HUES48 (cell line): ENCODE data around the gene HSD11B2.

Experiments used
- H3K27ac ChIP-seq: one replicate; pipeline ENCODE4 v1.7.0; 2013; ENCODE audit warnings: low read depth, low read length, inconsistent platforms
- H3K27me3 ChIP-seq: 2 replicates; pipeline ENCODE4 v1.6.1; 2013; ENCODE audit warnings: mild to moderate bottlenecking, low read length; ENCODE audit not compliant: control insufficient read depth, insufficient read depth
- H3K36me3 ChIP-seq: 2 replicates; pipeline ENCODE4 v1.6.1; 2013; ENCODE audit warnings: low read length; ENCODE audit not compliant: control insufficient read depth, insufficient read depth
- H3K4me1 ChIP-seq: 2 replicates; pipeline ENCODE4 v1.6.1; 2013; ENCODE audit warnings: mild to moderate bottlenecking, low read length; ENCODE audit not compliant: control insufficient read depth, insufficient read depth
- H3K4me3 ChIP-seq: 2 replicates; pipeline ENCODE4 v1.5.1; 2013; ENCODE audit warnings: mild to moderate bottlenecking, low read depth, low read length
- H3K9ac ChIP-seq: 2 replicates; pipeline ENCODE4 v1.6.1; 2013; ENCODE audit warnings: mild to moderate bottlenecking, low read depth, low read length, moderate library complexity
- H3K9me3 ChIP-seq: 2 replicates; pipeline ENCODE4 v1.6.1; 2013; ENCODE audit warnings: low read length; ENCODE audit not compliant: control insufficient read depth, insufficient read depth

The HSD11B2 gene

GRCh38 chr16:67448580-67448979 is 17.7 kb downstream of the HSD11B2 start:
- Histone ChIP-seq H3K27me3 (no peaks in the 10 kb centered on the region), H3K9ac (no peak overlapping the region), H3K4me3 (no peak overlapping the region), H3K9me3 (no peaks in the 10 kb centered on the region), H3K4me1 (no peaks in the 10 kb centered on the region; the same call in 1 of the 2 replicates), H3K36me3 (peaks cover 9% of the 10 kb centered on the region; the same call in 1 of the 2 replicates), H3K27ac (no peak overlapping the region)

GRCh38 chr16:67449336-67449735 is 18.4 kb downstream of the HSD11B2 start:
- peaks cover 9% of the 10 kb centered on the region; the same call in 1 of the 2 replicates for H3K36me3 ChIP-seq

GRCh38 chr16:67449739-67450138 is 18.8 kb downstream of the HSD11B2 start:
- Histone ChIP-seq H3K9me3 (no peaks in the 10 kb centered on the region), H3K36me3 (peaks cover 9% of the 10 kb centered on the region; the same call in 1 of the 2 replicates), H3K4me1 (no peaks in the 10 kb centered on the region), H3K4me3 (no peak overlapping the region), H3K27ac (no peak overlapping the region), H3K27me3 (no peaks in the 10 kb centered on the region), H3K9ac (no peak overlapping the region)

More at GRCh38 chr16:67449336-67449735, 18.4 kb downstream of the HSD11B2 start:
- H3K9ac ChIP-seq: no peak overlapping the region
- no peaks in the 10 kb centered on the region; the same call in 1 of the 2 replicates for H3K4me1 ChIP-seq
- no peak overlapping the region for H3K27ac ChIP-seq
- no peaks in the 10 kb centered on the region for H3K9me3 ChIP-seq
- H3K4me3 ChIP-seq: no peak overlapping the region
- no peaks in the 10 kb centered on the region for H3K27me3 ChIP-seq

- H3K4me1 ChIP-seq: no peaks in the 10 kb centered on the region
These were observed 20.3 kb downstream of the HSD11B2 start for GRCh38 chr16:67451061-67451703.

GRCh38 chr16:67451704-67452435 is 20.9 kb downstream of the HSD11B2 start:
- Histone ChIP-seq H3K9me3 (no peaks in the 10 kb centered on the region), H3K4me1 (no peaks in the 10 kb centered on the region), H3K9ac (no peak overlapping the region), H3K27ac (no peak overlapping the region), H3K4me3 (no peak overlapping the region), H3K36me3 (peaks cover 9% of the 10 kb centered on the region; the same call in 1 of the 2 replicates), H3K27me3 (no peaks in the 10 kb centered on the region)

More at GRCh38 chr16:67451061-67451703, 20.3 kb downstream of the HSD11B2 start:
- Histone ChIP-seq H3K9me3 (no peaks in the 10 kb centered on the region), H3K27ac (no peak overlapping the region), H3K4me3 (no peak overlapping the region), H3K36me3 (peaks cover 9% of the 10 kb centered on the region; the same call in 1 of the 2 replicates), H3K27me3 (no peaks in the 10 kb centered on the region), H3K9ac (no peak overlapping the region)

- Histone ChIP-seq H3K4me1 (no peaks in the 10 kb centered on the region), H3K27me3 (no peaks in the 10 kb centered on the region), H3K9me3 (no peaks in the 10 kb centered on the region), H3K9ac (no peak overlapping the region), H3K36me3 (peaks cover 9% of the 10 kb centered on the region; the same call in 1 of the 2 replicates), H3K4me3 (no peak overlapping the region), H3K27ac (no peak overlapping the region)
These were observed 23.2 kb downstream of the HSD11B2 start for GRCh38 chr16:67454104-67454503.

GRCh38 chr16:67454852-67455251 is 23.9 kb downstream of the HSD11B2 start:
- Histone ChIP-seq H3K27ac (no peak overlapping the region), H3K27me3 (no peaks in the 10 kb centered on the region), H3K4me3 (no peak overlapping the region), H3K36me3 (peaks cover 9% of the 10 kb centered on the region; the same call in 1 of the 2 replicates), H3K4me1 (no peaks in the 10 kb centered on the region), H3K9me3 (no peaks in the 10 kb centered on the region), H3K9ac (no peak overlapping the region)

- no peak overlapping the region for H3K27ac ChIP-seq
- H3K9ac ChIP-seq: no peak overlapping the region
- no peaks in the 10 kb centered on the region for H3K27me3 ChIP-seq
- H3K36me3 ChIP-seq: peaks cover 9% of the 10 kb centered on the region; the same call in 1 of the 2 replicates
- no peaks in the 10 kb centered on the region for H3K9me3 ChIP-seq
- no peaks in the 10 kb centered on the region for H3K4me1 ChIP-seq
- no peak overlapping the region for H3K4me3 ChIP-seq
These were observed 25.6 kb downstream of the HSD11B2 start for GRCh38 chr16:67456391-67457081.

GRCh38 chr16:67457611-67458010 is 26.7 kb downstream of the HSD11B2 start:
- Histone ChIP-seq H3K36me3 (peaks cover 3% of the 10 kb centered on the region; the same call in 1 of the 2 replicates), H3K27ac (no peak overlapping the region), H3K9me3 (no peaks in the 10 kb centered on the region), H3K27me3 (no peaks in the 10 kb centered on the region), H3K4me1 (no peaks in the 10 kb centered on the region), H3K9ac (no peak overlapping the region), H3K4me3 (no peak overlapping the region)

- no peaks in the 10 kb centered on the region for H3K27me3 ChIP-seq
- no peak overlapping the region for H3K9ac ChIP-seq
- peaks cover 2% of the 10 kb centered on the region; the same call in 1 of the 2 replicates for H3K36me3 ChIP-seq
- H3K27ac ChIP-seq: no peak overlapping the region
- no peak overlapping the region for H3K4me3 ChIP-seq
- no peaks in the 10 kb centered on the region for H3K4me1 ChIP-seq
- H3K9me3 ChIP-seq: no peaks in the 10 kb centered on the region
These were observed 27.3 kb downstream of the HSD11B2 start for GRCh38 chr16:67458121-67458641.
